Uterus (tissue), 4 donors: ENCODE results near the gene NRXN3. TPM values are rescaled to one million over a fixed set of nuclear protein-coding genes. Genes with fewer than 3 reads are reported as not detected.

Experiments
- DNase-seq, 2 donors: peaks; one replicate each; pipeline ENCODE4 v3.0.0-alpha.2; 2019 to 2020
- H3K27ac ChIP-seq, 2 donors: fragments of 200-600 bp; sonication (generic); 1 replicate in 1 of 2; 2 replicates in 1 of 2; pipeline ENCODE4 v1.5.1; 2016 to 2018
- H3K27me3 ChIP-seq, 2 donors: fragments of 200-600 bp; sonication (generic); one replicate each; pipeline ENCODE4 v1.5.1; 2018 to 2019; ENCODE audit warnings: control low read depth in 1 of 2
- H3K36me3 ChIP-seq, 2 donors: fragments of 200-600 bp; sonication (generic); one replicate each; pipeline ENCODE4 v1.5.1; 2019; ENCODE audit warnings: control low read depth in 1 of 2
- H3K4me1 ChIP-seq, 2 donors: fragments of 200-600 bp; sonication (generic); one replicate each; pipeline ENCODE4 v1.5.1; 2018 to 2019; ENCODE audit warnings: control low read depth in 1 of 2
- H3K4me3 ChIP-seq, 2 donors: fragments of 200-600 bp; sonication (generic); 1 replicate in 1 of 2; 2 replicates in 1 of 2; pipeline ENCODE4 v1.5.1; 2018 to 2019; ENCODE audit warnings: mild to moderate bottlenecking in 1 of 2
- H3K9me3 ChIP-seq, 2 donors: fragments of 200-600 bp; sonication (generic); one replicate each; pipeline ENCODE4 v1.5.1; 2019; ENCODE audit warnings: control low read depth in 1 of 2
- POLR2A ChIP-seq, 2 donors: fragments of 450-650 bp; IDR thresholded peaks; one replicate each; pipeline ENCODE4 v1.6.1; 2016; ENCODE audit warnings: antibody characterized with exemption in 2 of 2, mild to moderate bottlenecking in 1 of 2, moderate library complexity in 1 of 2
- intact Hi-C: fragments of 100-400 bp; cut with DNase I; formaldehyde crosslinking; loops from one replicate; pipeline ENCODE4 v1.15.1; 2023; ENCODE audit warnings: low total_unique reads
- total RNA-seq, 4 donors: library from RNA; depleted of rRNA in 3 of 4; stranded (reverse); fragments of >200 nt in 3 of 4; gene quantifications; one replicate each; pipeline versions ENCODE4 v1.1.0 to v1.2.4, GENCODE V29; 2014 to 2023
- TF ChIP-seq, protein P1 (sequence below), 4 experiments: fragments of 200-600 bp in 2 of 4; fragments of 450-650 bp in 2 of 4; sonication (generic) in 2 of 4; IDR thresholded peaks; one replicate each; pipeline ENCODE4 v1.5.1; 2016 to 2019; ENCODE audit warnings: antibody characterized with exemption in 4 of 4, mild to moderate bottlenecking in 2 of 4, moderate library complexity in 1 of 4
- donor health status: DM: yes; HTN: yes; CAD: no.

NRXN3 gene
- total RNA-seq, 4 donors from 2014 or later, result 2.9 to 17.0 (median 4.4) TPM

DNA sequence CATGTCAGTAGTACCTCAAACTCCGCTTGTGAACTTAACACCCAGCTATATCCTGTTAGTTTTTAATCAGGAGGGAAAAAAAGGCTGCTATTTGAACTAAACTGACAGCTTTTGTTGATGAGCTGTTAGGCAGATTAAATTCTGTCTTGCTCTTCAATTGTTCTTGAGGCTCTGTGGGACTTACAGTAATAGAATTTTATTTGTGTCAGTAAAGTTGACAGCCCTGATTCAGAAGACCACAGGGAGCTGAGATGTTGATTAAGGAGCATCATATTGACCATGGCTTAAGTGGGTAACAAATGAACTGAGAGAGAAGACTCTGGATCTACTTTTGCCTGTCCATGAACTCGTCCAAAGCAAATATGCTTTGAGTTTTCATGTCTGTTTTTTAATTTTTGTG, 1418.2 kb downstream of the NRXN3 start:
- H3K27ac ChIP-seq, result no peak overlapping the region
- no peak for TF ChIP-seq POLR2A (IDR thresholded peaks at IDR 0.05)
- TF ChIP-seq, protein P1, sequence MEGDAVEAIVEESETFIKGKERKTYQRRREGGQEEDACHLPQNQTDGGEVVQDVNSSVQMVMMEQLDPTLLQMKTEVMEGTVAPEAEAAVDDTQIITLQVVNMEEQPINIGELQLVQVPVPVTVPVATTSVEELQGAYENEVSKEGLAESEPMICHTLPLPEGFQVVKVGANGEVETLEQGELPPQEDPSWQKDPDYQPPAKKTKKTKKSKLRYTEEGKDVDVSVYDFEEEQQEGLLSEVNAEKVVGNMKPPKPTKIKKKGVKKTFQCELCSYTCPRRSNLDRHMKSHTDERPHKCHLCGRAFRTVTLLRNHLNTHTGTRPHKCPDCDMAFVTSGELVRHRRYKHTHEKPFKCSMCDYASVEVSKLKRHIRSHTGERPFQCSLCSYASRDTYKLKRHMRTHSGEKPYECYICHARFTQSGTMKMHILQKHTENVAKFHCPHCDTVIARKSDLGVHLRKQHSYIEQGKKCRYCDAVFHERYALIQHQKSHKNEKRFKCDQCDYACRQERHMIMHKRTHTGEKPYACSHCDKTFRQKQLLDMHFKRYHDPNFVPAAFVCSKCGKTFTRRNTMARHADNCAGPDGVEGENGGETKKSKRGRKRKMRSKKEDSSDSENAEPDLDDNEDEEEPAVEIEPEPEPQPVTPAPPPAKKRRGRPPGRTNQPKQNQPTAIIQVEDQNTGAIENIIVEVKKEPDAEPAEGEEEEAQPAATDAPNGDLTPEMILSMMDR (IDR thresholded peaks at IDR 0.05), result no peak
- intact Hi-C loops, result no loop called here
- no peaks in the 10 kb centered on the region for H3K36me3 ChIP-seq
- H3K4me3 ChIP-seq, result no peak overlapping the region
- H3K4me1 ChIP-seq, result no peaks in the 10 kb centered on the region
- no peaks in the 10 kb centered on the region for H3K27me3 ChIP-seq
- H3K9me3 ChIP-seq, result no peaks in the 10 kb centered on the region
- no peak for DNase-seq

GRCh38 chr14:79596551-79596950, 1426.4 kb downstream of the NRXN3 start:
- H3K27me3 ChIP-seq, result no peaks in the 10 kb centered on the region
- peaks cover 0 to 4% of the 10 kb centered on the region in 2 donors for H3K9me3 ChIP-seq
- H3K4me3 ChIP-seq, result no peak overlapping the region
- H3K36me3 ChIP-seq, result no peaks in the 10 kb centered on the region
- DNase-seq, result no peak
- peak overlapping the region in 1 of 2 donors; percentile 47 for H3K27ac ChIP-seq
- TF ChIP-seq, protein P1 (IDR thresholded peaks at IDR 0.05), result no peak
- no peak for TF ChIP-seq POLR2A (IDR thresholded peaks at IDR 0.05)
- H3K4me1 ChIP-seq, result no peaks in the 10 kb centered on the region
- intact Hi-C loops, result no loop called here

GRCh38 chr14:79597566-79597965, 1427.4 kb downstream of the NRXN3 start:
- H3K9me3 ChIP-seq, result peaks cover 0 to 4% of the 10 kb centered on the region in 2 donors
- TF ChIP-seq, protein P1 (IDR thresholded peaks at IDR 0.05), result no peak
- TF ChIP-seq POLR2A (IDR thresholded peaks at IDR 0.05), result no peak
- no peaks in the 10 kb centered on the region for H3K27me3 ChIP-seq
- no peaks in the 10 kb centered on the region for H3K4me1 ChIP-seq
- intact Hi-C loops, result no loop called here
- no peak for DNase-seq
- no peak overlapping the region for H3K4me3 ChIP-seq
- H3K36me3 ChIP-seq, result no peaks in the 10 kb centered on the region
- H3K27ac ChIP-seq, result peak overlapping the region; percentile 21 to 47

DNA sequence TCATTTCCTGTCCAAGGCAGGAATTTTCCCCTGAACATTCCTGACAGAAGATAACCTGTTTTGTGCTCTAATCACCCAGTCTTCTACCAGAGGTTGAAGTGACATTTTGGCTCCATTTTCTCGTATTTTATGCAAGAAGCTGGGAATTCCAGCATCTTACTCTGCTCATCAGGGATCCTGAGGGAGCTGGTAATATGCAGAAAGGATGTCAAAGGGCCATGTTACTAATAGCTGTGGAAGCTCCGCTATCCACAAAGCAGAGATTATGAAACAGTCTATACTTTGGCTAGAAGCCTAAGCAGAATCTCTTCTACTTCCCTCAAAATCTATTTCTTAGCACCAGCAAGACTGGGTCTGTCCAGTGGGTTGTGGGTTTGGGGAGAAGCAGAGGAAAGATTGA, 1428.2 kb downstream of the NRXN3 start:
- no peak for DNase-seq
- peaks cover 0 to 4% of the 10 kb centered on the region in 2 donors for H3K9me3 ChIP-seq
- no peak overlapping the region for H3K4me3 ChIP-seq
- no peak for TF ChIP-seq POLR2A (IDR thresholded peaks at IDR 0.05)
- TF ChIP-seq, protein P1 (IDR thresholded peaks at IDR 0.05), result no peak
- intact Hi-C loops, result no loop called here
- peak overlapping the region; percentile 6 to 9 for H3K27ac ChIP-seq
- H3K36me3 ChIP-seq, result no peaks in the 10 kb centered on the region
- H3K27me3 ChIP-seq, result no peaks in the 10 kb centered on the region
- no peaks in the 10 kb centered on the region for H3K4me1 ChIP-seq

DNA sequence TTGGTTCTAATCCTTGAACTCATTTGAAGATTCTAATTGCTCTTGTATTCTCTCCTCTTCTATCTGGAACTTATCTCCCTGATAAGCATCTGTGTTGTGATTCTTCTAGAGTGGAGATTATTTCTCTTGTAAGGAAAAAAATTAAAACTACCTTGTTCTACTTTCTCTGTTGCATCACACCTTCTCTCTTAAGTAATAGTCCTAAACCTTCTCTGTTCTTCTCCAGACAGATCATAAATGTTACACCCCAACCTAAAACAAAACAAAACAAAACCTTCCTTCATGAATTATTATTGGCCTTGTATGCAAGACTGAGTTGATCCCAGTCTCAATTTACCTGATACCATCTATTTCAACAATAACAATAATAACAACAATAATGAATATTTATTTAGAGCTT, 1429.1 kb downstream of the NRXN3 start:
- H3K9me3 ChIP-seq, result peaks cover 0 to 4% of the 10 kb centered on the region in 2 donors
- DNase-seq, result no peak
- no peak for TF ChIP-seq POLR2A (IDR thresholded peaks at IDR 0.05)
- TF ChIP-seq, protein P1 (IDR thresholded peaks at IDR 0.05), result no peak
- H3K4me3 ChIP-seq, result no peak overlapping the region
- no peaks in the 10 kb centered on the region for H3K4me1 ChIP-seq
- intact Hi-C loops, result no loop called here
- no peaks in the 10 kb centered on the region for H3K36me3 ChIP-seq
- H3K27ac ChIP-seq, result no peak overlapping the region
- H3K27me3 ChIP-seq, result no peaks in the 10 kb centered on the region
